Ectodermal cell (in vitro differentiated cells): ENCODE data around the gene GPR157.
"Not testable (repeated sequence)": the region's sequence is repeated elsewhere in the genome, so short reads cannot be mapped to it uniquely, and the experiment has no call there.

Source experiments
- H3K27ac ChIP-seq: 2 replicates; pipeline ENCODE4 v1.7.0; 2013; ENCODE audit warnings: mild to moderate bottlenecking, low read depth, low read length; ENCODE audit not compliant: insufficient read depth, poor library complexity, severe bottlenecking
- H3K27me3 ChIP-seq: 2 replicates; pipeline ENCODE4 v1.7.0; 2013; ENCODE audit warnings: mild to moderate bottlenecking, low read length; ENCODE audit not compliant: insufficient read depth, control insufficient read depth, poor library complexity, severe bottlenecking
- H3K36me3 ChIP-seq: one replicate; pipeline ENCODE4 v1.7.0; 2013; ENCODE audit warnings: low read length; ENCODE audit not compliant: control insufficient read depth, insufficient read depth
- H3K4me1 ChIP-seq: one replicate; pipeline ENCODE4 v1.7.0; 2013; ENCODE audit warnings: low read length; ENCODE audit not compliant: control insufficient read depth, insufficient read depth
- H3K4me3 ChIP-seq: 2 replicates; pipeline ENCODE4 v1.7.0; 2013; ENCODE audit warnings: low read depth, low read length, control low read depth; ENCODE audit not compliant: insufficient read depth
- H3K9me3 ChIP-seq: 2 replicates; pipeline ENCODE4 v1.7.0; 2013; ENCODE audit warnings: mild to moderate bottlenecking, low read length, moderate library complexity; ENCODE audit not compliant: control insufficient read depth
- WGBS, 2 experiments: methylation state at CpG; one replicate each; pipeline ENCODE4 v1.1.7; 2013; ENCODE audit warnings: missing lambda C conversion rate in 2 of 2; 5-methylcytosine and 5-hydroxymethylcytosine counted together

The GPR157 gene

DNA sequence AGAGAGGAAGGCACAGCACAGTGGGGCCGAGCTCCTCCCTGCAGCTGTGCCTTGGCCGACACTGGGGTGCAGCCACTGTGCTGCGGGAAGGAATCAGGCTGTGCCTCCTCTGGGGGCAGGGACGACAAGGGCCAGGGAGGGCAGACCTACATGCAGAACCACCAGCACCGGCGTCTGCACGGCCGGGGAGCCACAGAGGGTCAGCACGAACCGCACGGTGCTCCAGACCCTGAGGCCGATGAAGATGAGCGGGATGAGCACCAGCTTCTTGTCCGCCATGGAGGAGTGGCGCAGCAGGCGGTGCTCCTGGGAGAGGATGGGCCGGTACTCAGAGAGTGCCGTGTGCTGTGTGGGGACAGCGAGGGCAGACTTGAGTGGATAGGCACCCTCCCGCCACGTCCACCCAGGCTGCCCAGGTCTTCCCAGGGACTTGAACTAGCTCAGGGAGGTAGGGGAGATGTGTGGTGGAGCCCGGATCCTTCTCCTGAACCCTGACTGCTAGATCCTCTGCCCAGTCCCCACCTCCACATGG lies 23.5 kb downstream of the GPR157 start:
- 93% methylated on average over 22 of the region's 22 CpGs for WGBS, 2 experiments
- H3K27ac ChIP-seq, result no peak overlapping the region
- no peaks in the 10 kb centered on the region for H3K9me3 ChIP-seq
- H3K4me1 ChIP-seq, result no peaks in the 10 kb centered on the region
- no peaks in the 10 kb centered on the region for H3K36me3 ChIP-seq
- H3K4me3 ChIP-seq, result no peak overlapping the region
- no peaks in the 10 kb centered on the region for H3K27me3 ChIP-seq

- Histone ChIP-seq H3K4me3 (no peak overlapping the region), H3K4me1 (no peaks in the 10 kb centered on the region), H3K9me3 (no peaks in the 10 kb centered on the region), H3K27ac (no peak overlapping the region), H3K36me3 (no peaks in the 10 kb centered on the region), H3K27me3 (no peaks in the 10 kb centered on the region)
- WGBS, 2 experiments, result 34 to 35% methylated on average over 4 of the region's 4 CpGs
Observed at GRCh38 chr1:9101510-9102146, 27.3 kb downstream of the GPR157 start.

DNA sequence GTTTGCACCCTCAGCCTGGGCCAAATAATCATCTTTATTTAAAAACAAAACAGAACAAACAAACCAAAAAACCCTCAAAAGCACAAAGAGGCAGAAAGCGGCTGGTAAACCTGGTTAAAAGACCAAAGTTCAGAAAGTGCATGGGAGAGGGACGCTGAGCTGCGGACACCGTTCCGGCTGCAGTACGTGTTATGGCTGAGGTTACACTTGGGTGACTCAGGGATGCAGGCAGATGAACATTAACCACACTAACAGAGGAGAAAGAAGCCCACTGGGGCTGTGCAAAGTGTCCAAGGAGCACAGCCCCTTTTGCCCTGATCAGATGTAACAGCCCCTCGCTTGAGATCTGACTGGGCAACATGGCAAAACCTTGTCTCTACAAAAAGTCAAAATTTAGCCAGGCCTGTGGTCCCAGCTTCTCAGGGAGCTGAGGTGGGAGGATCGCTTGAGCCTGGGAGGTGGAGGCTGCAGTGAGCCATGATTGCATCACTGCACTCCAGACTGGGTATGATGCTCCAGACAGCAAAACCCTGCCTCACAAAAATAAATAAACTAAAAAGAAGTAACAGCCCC lies 28.3 kb downstream of the GPR157 start:
- Histone ChIP-seq H3K4me3 (no peak overlapping the region), H3K4me1 (no peaks in the 10 kb centered on the region), H3K27ac (no peak overlapping the region), H3K9me3 (no peaks in the 10 kb centered on the region), H3K36me3 (no peaks in the 10 kb centered on the region), H3K27me3 (no peaks in the 10 kb centered on the region)
- WGBS, 2 experiments, result 95% methylated on average over 8 of the region's 8 CpGs

DNA sequence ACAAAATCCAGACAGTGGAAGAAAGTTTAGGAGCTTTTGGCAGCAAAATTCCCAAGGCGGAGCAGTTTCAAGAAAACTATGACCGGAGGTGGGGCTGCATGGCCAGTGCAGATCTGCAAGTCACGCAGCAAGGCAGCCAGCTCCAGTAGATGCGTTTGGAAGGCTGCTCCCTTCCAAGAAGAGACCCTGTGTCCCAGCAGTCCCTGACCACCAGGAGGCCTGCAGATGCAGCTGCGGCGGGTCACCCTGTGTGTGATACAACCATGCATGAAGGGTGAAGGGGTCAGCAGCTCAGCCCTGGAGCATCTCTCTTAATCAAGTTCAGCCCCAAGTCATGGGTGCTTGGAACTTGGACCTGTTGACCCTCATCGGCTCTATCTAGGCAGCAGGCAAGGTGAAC lies 29.3 kb downstream of the GPR157 start:
- no peak overlapping the region for H3K27ac ChIP-seq
- no peaks in the 10 kb centered on the region for H3K36me3 ChIP-seq
- H3K4me3 ChIP-seq, result no peak overlapping the region
- H3K4me1 ChIP-seq, result no peaks in the 10 kb centered on the region
- 91% methylated on average over 7 of the region's 7 CpGs for WGBS, 2 experiments
- no peaks in the 10 kb centered on the region for H3K9me3 ChIP-seq
- H3K27me3 ChIP-seq, result no peaks in the 10 kb centered on the region

DNA sequence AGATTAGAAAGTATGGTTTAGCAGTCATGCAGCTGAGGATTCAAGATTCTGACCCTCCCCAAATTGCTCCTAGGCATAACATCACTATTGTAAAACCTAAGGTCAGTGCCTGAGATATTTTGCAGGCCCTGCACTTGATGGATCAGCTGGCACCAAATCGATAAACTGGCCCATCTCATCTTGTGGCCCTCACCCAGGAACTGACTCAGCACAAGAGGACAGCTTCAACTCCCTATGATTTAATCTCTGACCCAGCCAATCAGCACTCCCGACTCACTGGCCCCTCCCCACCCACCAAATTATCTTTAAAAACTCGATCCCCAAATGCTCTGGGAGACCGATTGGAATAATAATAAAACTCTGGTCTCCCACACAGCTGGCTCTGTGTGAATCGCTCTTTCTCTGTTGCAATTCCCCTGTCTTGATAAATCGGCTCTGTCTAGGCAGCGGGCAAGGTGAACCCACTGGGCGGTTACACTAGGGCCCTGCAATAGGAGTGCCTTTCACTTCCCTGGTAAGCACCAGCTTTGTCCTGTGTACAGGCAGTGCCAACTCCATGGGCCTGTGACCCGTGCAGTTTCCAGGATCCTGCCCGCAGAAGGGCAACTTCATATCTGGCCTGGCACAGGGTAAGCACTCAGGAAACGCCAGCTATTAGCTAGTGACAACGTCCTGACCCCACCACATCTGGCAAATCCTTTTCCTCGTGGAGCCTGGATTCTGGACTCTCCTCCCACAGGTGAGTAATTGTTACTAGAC lies 30.8 kb downstream of the GPR157 start:
- Histone ChIP-seq H3K9me3 (no peaks in the 10 kb centered on the region), H3K4me3 (no peak overlapping the region), H3K27me3 (no peaks in the 10 kb centered on the region), H3K36me3 (no peaks in the 10 kb centered on the region), H3K27ac (no peak overlapping the region), H3K4me1 (no peaks in the 10 kb centered on the region)
- 90 to 92% methylated on average over 13 of the region's 13 CpGs for WGBS, 2 experiments

DNA sequence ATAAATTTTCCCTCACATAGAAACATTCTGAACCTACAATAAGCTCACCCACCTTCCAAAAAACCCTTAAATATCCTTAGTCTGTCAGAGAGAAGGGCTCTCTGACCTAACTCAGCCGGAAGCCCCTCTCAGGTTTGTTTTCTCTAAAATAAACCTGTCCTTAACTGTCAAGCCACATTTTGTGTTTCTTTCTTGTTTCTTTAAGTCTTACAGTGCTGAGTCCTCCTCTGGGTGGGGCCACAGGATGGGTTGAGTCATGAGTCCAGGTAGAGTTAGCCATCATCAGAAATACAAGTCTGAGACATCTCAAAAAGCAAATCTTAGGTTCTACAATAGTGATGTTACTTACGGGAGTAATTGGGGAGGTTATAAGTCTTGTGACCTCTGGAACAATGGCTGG lies 33.1 kb downstream of the GPR157 start:
- H3K27me3 ChIP-seq, result no peaks in the 10 kb centered on the region
- H3K9me3 ChIP-seq, result no peaks in the 10 kb centered on the region
- no peaks in the 10 kb centered on the region for H3K36me3 ChIP-seq
- WGBS, 2 experiments, result 84 to 100% methylated on average over 1 to 2 of the region's 2 CpGs
- H3K27ac ChIP-seq, result no peak overlapping the region
- H3K4me3 ChIP-seq, result no peak overlapping the region
- no peaks in the 10 kb centered on the region for H3K4me1 ChIP-seq

GRCh38 chr1:9093996-9094595 lies 34.8 kb downstream of the GPR157 start:
- not testable (repeated sequence) for H3K27me3 ChIP-seq, H3K9me3 ChIP-seq, H3K27ac ChIP-seq, H3K36me3 ChIP-seq, H3K4me3 ChIP-seq, H3K4me1 ChIP-seq
- WGBS, 2 experiments, result 88 to 89% methylated on average over 18 of the region's 18 CpGs

DNA sequence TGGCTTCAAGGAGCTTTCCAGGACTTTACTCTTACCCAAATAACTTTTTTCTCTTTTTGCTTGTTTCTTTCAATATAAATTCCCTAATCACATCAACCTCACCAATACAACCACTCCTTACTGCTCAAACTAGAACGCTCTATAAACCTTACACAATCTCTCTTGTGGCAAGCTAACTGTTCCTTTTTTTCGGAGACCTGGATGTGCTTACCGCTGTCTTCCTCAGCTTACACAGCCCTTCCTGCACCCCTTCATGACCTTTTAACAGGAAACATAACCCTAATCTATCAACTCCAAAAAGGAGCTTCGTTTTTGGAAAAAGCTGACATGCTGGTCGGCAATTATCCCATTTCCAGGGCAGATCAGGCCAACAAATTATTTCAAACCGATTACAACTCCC lies 35.3 kb downstream of the GPR157 start:
- Histone ChIP-seq H3K4me3 (no peak overlapping the region), H3K9me3 (no peaks in the 10 kb centered on the region), H3K27ac (no peak overlapping the region), H3K27me3 (no peaks in the 10 kb centered on the region), H3K4me1 (no peaks in the 10 kb centered on the region), H3K36me3 (no peaks in the 10 kb centered on the region)
- 86 to 92% methylated on average over 6 of the region's 6 CpGs for WGBS, 2 experiments

- no peaks in the 10 kb centered on the region for H3K36me3 ChIP-seq
- WGBS, 2 experiments, result 92% methylated on average over 6 of the region's 6 CpGs
- no peaks in the 10 kb centered on the region for H3K27me3 ChIP-seq
- H3K27ac ChIP-seq, result no peak overlapping the region
- no peaks in the 10 kb centered on the region for H3K4me1 ChIP-seq
- H3K9me3 ChIP-seq, result no peaks in the 10 kb centered on the region
- H3K4me3 ChIP-seq, result no peak overlapping the region
Observed at GRCh38 chr1:9093091-9093490, 35.8 kb downstream of the GPR157 start.

GRCh38 chr1:9088807-9089206 lies 40.1 kb downstream of the GPR157 start:
- Histone ChIP-seq H3K4me3 (no peak overlapping the region), H3K9me3 (no peaks in the 10 kb centered on the region), H3K27me3 (no peaks in the 10 kb centered on the region), H3K27ac (no peak overlapping the region), H3K36me3 (no peaks in the 10 kb centered on the region), H3K4me1 (no peaks in the 10 kb centered on the region)
- WGBS, 2 experiments, result 93 to 95% methylated on average over 4 of the region's 4 CpGs
